Osteocyte (in vitro differentiated cells): ENCODE results near the gene C5orf58. TPM values are rescaled to one million over a fixed set of nuclear protein-coding genes. Genes with fewer than 3 reads are reported as not detected.

Experiments
- DNase-seq: peaks from one replicate; pipeline ENCODE4 v3.0.0; 2021; ENCODE audit warnings: mixed read lengths; ENCODE audit not compliant: unreplicated experiment; ENCODE audit errors: extremely low spot score
- H3K27ac Mint-ChIP-seq: one replicate; pipeline ENCODE4 v1.8.0; 2021; ENCODE audit warnings: mild to moderate bottlenecking, mixed read lengths; ENCODE audit not compliant: unreplicated experiment
- H3K27me3 Mint-ChIP-seq: one replicate; pipeline ENCODE4 v1.8.0; 2021; ENCODE audit warnings: mixed read lengths; ENCODE audit not compliant: unreplicated experiment
- H3K36me3 Mint-ChIP-seq: one replicate; pipeline ENCODE4 v1.8.0; 2021; ENCODE audit warnings: mixed read lengths; ENCODE audit not compliant: unreplicated experiment
- H3K4me1 Mint-ChIP-seq: one replicate; pipeline ENCODE4 v1.8.0; 2021; ENCODE audit warnings: mixed read lengths; ENCODE audit not compliant: unreplicated experiment
- H3K4me3 Mint-ChIP-seq: one replicate; pipeline ENCODE4 v1.8.0; 2021; ENCODE audit warnings: mild to moderate bottlenecking, moderate library complexity, mixed read lengths; ENCODE audit not compliant: unreplicated experiment
- H3K9me3 Mint-ChIP-seq: one replicate; pipeline ENCODE4 v1.8.0; 2021; ENCODE audit warnings: mixed read lengths; ENCODE audit not compliant: unreplicated experiment
- total RNA-seq: library from RNA; stranded (reverse); gene quantifications from 2 replicates; pipeline ENCODE4 v1.2.1, GENCODE V29; 2021
- TF ChIP-seq, protein P1 (sequence below): fragments of 200-600 bp; sonication (generic); IDR thresholded peaks from 2 replicates; pipeline ENCODE4 v1.5.0; 2021; ENCODE audit warnings: antibody characterized with exemption, mild to moderate bottlenecking, moderate library complexity

C5orf58 gene
- total RNA-seq, 1 donor from 2014 or later = not detected

DNA sequence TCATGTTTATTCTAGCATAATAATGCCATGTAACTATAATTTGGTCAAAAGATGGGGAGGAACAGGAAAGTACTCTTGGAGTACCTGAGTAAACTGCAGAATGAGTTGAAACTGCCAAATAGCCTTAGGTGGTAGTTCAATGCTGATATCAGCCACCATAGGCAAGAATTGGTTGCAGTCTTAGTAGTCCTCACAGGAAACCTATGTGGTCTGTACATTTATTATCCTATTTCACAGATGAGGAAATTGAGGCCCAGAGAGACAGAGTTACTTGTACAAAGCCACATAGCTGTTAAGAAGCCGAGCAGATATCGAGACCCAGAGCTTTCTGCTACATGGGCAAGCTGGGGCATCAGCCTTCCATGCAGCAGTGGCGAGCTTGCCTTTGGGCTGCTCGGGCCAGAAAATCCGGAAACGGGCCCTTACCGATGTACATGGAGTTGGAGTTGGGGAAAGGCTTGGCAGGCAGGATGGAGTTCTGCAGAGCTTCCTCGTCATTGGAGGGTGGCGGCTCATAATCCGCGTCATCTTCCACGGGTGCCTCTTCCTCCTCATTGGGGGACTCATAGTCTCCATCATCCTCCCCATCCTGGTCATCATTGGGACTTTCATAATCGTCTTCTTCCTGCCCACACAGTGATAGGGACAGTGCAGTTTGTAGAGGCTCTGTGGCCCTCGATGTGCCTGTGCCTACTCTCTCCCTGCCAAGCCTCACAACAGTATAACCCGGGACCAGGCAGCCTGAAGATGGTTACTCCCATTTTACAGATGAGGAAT is 37.7 kb downstream of the C5orf58 start:
- TF ChIP-seq, protein P1, sequence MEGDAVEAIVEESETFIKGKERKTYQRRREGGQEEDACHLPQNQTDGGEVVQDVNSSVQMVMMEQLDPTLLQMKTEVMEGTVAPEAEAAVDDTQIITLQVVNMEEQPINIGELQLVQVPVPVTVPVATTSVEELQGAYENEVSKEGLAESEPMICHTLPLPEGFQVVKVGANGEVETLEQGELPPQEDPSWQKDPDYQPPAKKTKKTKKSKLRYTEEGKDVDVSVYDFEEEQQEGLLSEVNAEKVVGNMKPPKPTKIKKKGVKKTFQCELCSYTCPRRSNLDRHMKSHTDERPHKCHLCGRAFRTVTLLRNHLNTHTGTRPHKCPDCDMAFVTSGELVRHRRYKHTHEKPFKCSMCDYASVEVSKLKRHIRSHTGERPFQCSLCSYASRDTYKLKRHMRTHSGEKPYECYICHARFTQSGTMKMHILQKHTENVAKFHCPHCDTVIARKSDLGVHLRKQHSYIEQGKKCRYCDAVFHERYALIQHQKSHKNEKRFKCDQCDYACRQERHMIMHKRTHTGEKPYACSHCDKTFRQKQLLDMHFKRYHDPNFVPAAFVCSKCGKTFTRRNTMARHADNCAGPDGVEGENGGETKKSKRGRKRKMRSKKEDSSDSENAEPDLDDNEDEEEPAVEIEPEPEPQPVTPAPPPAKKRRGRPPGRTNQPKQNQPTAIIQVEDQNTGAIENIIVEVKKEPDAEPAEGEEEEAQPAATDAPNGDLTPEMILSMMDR = no peak
- DNase-seq = no peak
- Mint-ChIP-seq H3K27ac (no peak overlapping the region), H3K4me3 (no peak overlapping the region), H3K36me3 (no peaks in the 10 kb centered on the region), H3K9me3 (no peaks in the 10 kb centered on the region), H3K4me1 (peaks cover 5% of the 10 kb centered on the region), H3K27me3 (peaks cover 62% of the 10 kb centered on the region)

DNA sequence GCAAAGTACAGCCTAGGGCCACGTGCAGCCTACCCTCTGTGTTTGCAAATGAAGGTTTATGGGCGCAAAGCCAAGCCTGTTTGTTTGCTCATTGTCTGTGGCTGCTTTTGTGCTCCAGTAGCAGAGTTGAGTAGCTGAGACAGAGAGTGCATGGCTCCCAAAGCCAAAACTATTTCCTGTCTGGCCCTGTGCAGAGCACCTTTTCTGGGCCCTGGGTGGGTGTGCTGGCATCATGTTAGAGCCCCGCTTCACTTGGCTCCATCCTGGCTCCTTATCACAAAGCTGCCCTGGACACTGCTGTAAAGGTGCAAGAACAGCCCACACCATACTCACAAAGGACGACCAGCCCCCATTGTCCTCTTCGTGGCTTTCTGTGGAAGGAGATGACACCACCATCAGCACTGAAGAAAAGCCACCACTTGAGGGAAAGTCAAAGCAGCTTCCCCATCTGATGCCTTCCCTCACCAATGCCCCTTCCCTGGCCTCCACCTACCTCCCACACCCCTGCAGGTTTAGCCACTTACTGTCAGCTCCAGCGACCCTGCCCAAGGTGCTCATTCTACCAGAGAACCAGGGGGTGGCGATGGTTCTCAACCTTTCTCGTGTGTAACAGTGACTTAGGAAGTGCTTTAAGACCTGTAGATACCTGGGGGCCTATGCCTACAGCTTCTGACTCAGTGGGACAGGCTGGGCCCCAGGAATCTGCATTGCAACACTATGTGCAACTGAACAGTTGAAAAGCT is 41.4 kb downstream of the C5orf58 start:
- Mint-ChIP-seq H3K27ac (no peak overlapping the region), H3K4me3 (no peak overlapping the region), H3K27me3 (peaks cover 54% of the 10 kb centered on the region), H3K36me3 (no peaks in the 10 kb centered on the region), H3K4me1 (no peaks in the 10 kb centered on the region), H3K9me3 (no peaks in the 10 kb centered on the region)
- TF ChIP-seq, protein P1 = peak; percentile 32
- DNase-seq = no peak

DNA sequence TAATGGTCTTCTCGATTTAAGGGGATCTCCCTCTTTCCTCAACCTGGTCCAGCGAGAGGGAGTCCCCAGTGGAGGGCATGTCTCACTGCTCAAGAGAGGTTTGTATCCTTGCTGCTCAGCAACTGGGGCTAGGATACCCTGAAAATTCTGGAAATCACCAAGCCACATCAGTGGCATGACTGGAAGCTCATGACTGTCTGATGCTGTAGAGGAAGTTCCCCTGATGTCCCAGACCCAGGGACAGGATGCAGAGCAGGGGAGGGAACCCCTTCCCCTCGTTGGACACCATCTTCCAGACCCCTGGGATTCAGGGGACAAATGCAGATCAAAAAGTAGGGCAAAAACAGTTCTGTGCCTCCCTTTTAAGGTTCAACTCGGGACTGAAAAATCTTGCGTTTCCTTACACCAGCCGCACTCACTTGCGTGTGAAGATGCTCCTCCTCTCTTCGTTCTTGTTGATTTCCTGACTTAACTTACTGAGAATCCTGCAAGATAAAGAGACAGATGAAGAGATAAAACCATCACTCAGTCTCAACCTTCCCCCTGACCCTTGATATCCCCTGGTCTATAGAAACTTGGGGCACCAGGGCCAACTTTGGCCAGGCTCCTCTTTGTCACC is 42.7 kb downstream of the C5orf58 start:
- no peaks in the 10 kb centered on the region for H3K9me3 Mint-ChIP-seq
- no peak overlapping the region for H3K4me3 Mint-ChIP-seq
- DNase-seq = no peak
- TF ChIP-seq, protein P1 = no peak
- no peak overlapping the region for H3K27ac Mint-ChIP-seq
- peaks cover 52% of the 10 kb centered on the region for H3K27me3 Mint-ChIP-seq
- no peaks in the 10 kb centered on the region for H3K36me3 Mint-ChIP-seq
- peaks cover 3% of the 10 kb centered on the region for H3K4me1 Mint-ChIP-seq

DNA sequence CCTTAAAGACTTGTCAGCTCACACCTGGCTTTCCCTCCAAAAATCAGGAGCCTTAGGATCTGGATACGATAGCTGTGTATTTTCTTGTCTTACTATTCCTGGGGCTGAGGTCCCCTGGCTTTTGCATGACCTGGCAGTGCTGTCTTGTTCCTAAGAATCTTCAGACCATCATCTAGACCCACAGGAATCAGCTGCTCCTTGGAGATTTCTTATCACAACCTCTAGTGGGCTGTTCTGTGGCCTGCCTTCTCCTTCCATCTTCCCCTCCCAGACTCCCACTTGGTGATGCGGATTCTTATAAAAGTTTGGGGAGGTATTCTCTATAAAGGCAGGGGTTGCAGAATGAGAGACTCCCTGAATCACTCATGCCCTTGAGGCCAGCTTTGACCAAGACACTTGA is 43.4 kb downstream of the C5orf58 start:
- no peaks in the 10 kb centered on the region for H3K36me3 Mint-ChIP-seq
- H3K27ac Mint-ChIP-seq = no peak overlapping the region
- no peaks in the 10 kb centered on the region for H3K9me3 Mint-ChIP-seq
- no peak for DNase-seq
- peaks cover 47% of the 10 kb centered on the region for H3K27me3 Mint-ChIP-seq
- H3K4me3 Mint-ChIP-seq = no peak overlapping the region
- peaks cover 3% of the 10 kb centered on the region for H3K4me1 Mint-ChIP-seq
- TF ChIP-seq, protein P1 = no peak

DNA sequence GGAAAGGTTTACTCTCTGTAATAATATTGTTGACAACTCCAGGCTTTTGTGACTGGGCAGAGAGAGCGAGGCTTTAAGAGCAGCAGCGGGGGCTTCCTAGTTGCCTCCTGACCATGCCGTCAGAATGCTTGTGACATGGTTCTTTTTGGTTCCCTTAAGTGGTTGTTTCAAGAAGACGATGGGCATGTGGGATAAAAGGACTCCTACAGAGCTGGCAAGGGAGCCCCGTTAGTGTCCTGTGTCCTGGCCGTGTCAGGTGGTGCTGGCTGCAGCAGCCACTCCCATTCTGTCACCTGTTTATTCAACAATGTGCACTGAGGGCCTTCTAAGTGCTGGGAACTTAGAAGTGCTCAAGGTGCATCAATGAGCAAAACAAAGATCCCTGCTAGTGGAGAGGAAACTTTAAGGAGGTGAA is 45.1 kb downstream of the C5orf58 start:
- H3K27ac Mint-ChIP-seq = no peak overlapping the region
- peaks cover 52% of the 10 kb centered on the region for H3K27me3 Mint-ChIP-seq
- TF ChIP-seq, protein P1 = no peak
- no peaks in the 10 kb centered on the region for H3K9me3 Mint-ChIP-seq
- H3K4me3 Mint-ChIP-seq = no peak overlapping the region
- H3K4me1 Mint-ChIP-seq = peaks cover 3% of the 10 kb centered on the region
- H3K36me3 Mint-ChIP-seq = no peaks in the 10 kb centered on the region
- no peak for DNase-seq
